H1 (cell line): ENCODE data around the gene HTR1B. TPM values are rescaled to one million over a fixed set of nuclear protein-coding genes. Genes with fewer than 3 reads are reported as not detected.

ENCODE experiments used
- CTCF ChIA-PET: fragments of 300-600 bp; sonication (Branson Sonifier 250); formaldehyde crosslinking; loops from one replicate; lab custom pipeline; 2021; ENCODE audit not compliant: partially characterized antibody; lab: Charles Lee
- POLR2A ChIA-PET: fragments of 300-600 bp; sonication (Branson Sonifier 250); formaldehyde crosslinking; loops from one replicate; lab custom pipeline; 2021; ENCODE audit warnings: inconsistent platforms; ENCODE audit not compliant: partially characterized antibody; lab: Charles Lee
- DNase-seq, 2 experiments: peaks; one replicate each; pipeline versions ENCODE4 v3.0.0 to v3.0.0-alpha.2; 2010 to 2022; ENCODE audit warnings: low spot score in 2 of 2, low read depth in 1 of 2, mixed read lengths in 1 of 2
- FAIRE-seq: peaks from 2 replicates; lab custom pipeline; 2011; peaks lifted over from hg19 to GRCh38; lab: Jason Lieb, UNC
- H2AFZ ChIP-seq: 2 replicates; pipeline ENCODE4 v1.8.1; 2012; ENCODE audit warnings: low read length, inconsistent platforms
- H2AK5ac ChIP-seq: 2 replicates; pipeline ENCODE4 v1.6.1; 2013; ENCODE audit warnings: low read depth, low read length
- H2BK120ac ChIP-seq: replicated peaks from 2 replicates; pipeline ENCODE3; 2013; ENCODE audit warnings: low read depth, low read length, inconsistent platforms
- H2BK12ac ChIP-seq: 2 replicates; pipeline ENCODE4 v1.6.1; 2013; ENCODE audit warnings: low read depth, low read length
- H2BK15ac ChIP-seq: 2 replicates; pipeline ENCODE4 v1.6.1; 2013; ENCODE audit warnings: low read length
- H2BK20ac ChIP-seq: 2 replicates; pipeline ENCODE4 v1.6.1; 2013; ENCODE audit warnings: low read length
- H2BK5ac ChIP-seq: 2 replicates; pipeline ENCODE4 v1.6.1; 2013; ENCODE audit warnings: low read depth, low read length
- H3K14ac ChIP-seq: 2 replicates; pipeline ENCODE4 v1.6.1; 2013; ENCODE audit warnings: inconsistent platforms; ENCODE audit not compliant: insufficient read length
- H3K18ac ChIP-seq: 2 replicates; pipeline ENCODE4 v1.6.1; 2013; ENCODE audit warnings: low read length; ENCODE audit errors: extremely low read depth
- H3K23ac ChIP-seq: 2 replicates; pipeline ENCODE4 v1.6.1; 2013; ENCODE audit warnings: inconsistent platforms; ENCODE audit not compliant: insufficient read length
- H3K23me2 ChIP-seq: 2 replicates; pipeline ENCODE4 v1.6.1; 2013; ENCODE audit warnings: low read depth, low read length
- H3K27ac ChIP-seq: 2 replicates; pipeline ENCODE4 v1.6.1; 2011; ENCODE audit warnings: low read depth, low read length, inconsistent platforms
- H3K27me3 ChIP-seq, 4 experiments: replicated peaks in 1 of 4; 1 replicate in 1 of 4; 2 replicates in 3 of 4; pipeline versions ENCODE4 v1.6.1 to v1.8.1; 2011 to 2013; ENCODE audit warnings: low read length in 3 of 4, mild to moderate bottlenecking in 3 of 4, inconsistent platforms in 2 of 4, mixed read lengths in 2 of 4, moderate library complexity in 1 of 4; ENCODE audit not compliant: control insufficient read depth in 3 of 4, insufficient read depth in 3 of 4; ENCODE audit errors: extremely low read depth in 1 of 4
- H3K36me3 ChIP-seq, 4 experiments: 2 replicates each; pipeline versions ENCODE4 v1.6.1 to v1.8.1; 2011 to 2013; ENCODE audit warnings: mild to moderate bottlenecking in 4 of 4, low read length in 3 of 4, moderate library complexity in 2 of 4, control low read depth in 1 of 4, inconsistent platforms in 1 of 4; ENCODE audit not compliant: insufficient read depth in 4 of 4, control insufficient read depth in 2 of 4
- H3K4ac ChIP-seq: replicated peaks from 2 replicates; pipeline ENCODE3; 2013; ENCODE audit warnings: low read length, low read depth, mixed read lengths, inconsistent platforms; ENCODE audit not compliant: insufficient read length
- H3K4me1 ChIP-seq, 4 experiments: replicated peaks in 1 of 4; 1 replicate in 1 of 4; 2 replicates in 3 of 4; pipeline versions ENCODE4 v1.6.1 to v1.8.1; 2011 to 2013; ENCODE audit warnings: low read length in 3 of 4, inconsistent platforms in 2 of 4, mixed read lengths in 1 of 4; ENCODE audit not compliant: insufficient read depth in 4 of 4, control insufficient read depth in 3 of 4
- H3K4me2 ChIP-seq, 2 experiments: 2 replicates each; pipeline versions ENCODE4 v1.6.1 to v1.8.1; 2011 to 2013; ENCODE audit warnings: low read depth in 2 of 2, low read length in 2 of 2, control low read depth in 1 of 2, inconsistent platforms in 1 of 2, mild to moderate bottlenecking in 1 of 2; ENCODE audit not compliant: insufficient read depth in 1 of 2
- H3K4me3 ChIP-seq, 4 experiments: fragments of 200-600, 300-600 bp in 1 of 4; sonication (generic), shearing (Covaris generic), sonication (Bioruptor Twin) in 1 of 4; 2 replicates each; pipeline versions ENCODE4 v1.5.1 to v1.8.1; 2011 to 2016; ENCODE audit warnings: low read length in 4 of 4, low read depth in 3 of 4, control low read depth in 2 of 4, inconsistent platforms in 2 of 4, mild to moderate bottlenecking in 2 of 4, mixed read lengths in 1 of 4, moderate library complexity in 1 of 4; ENCODE audit not compliant: insufficient read depth in 2 of 4; ENCODE audit errors: extremely low read depth in 1 of 4
- H3K56ac ChIP-seq: replicated peaks from 2 replicates; pipeline ENCODE3; 2013; ENCODE audit warnings: low read depth, mild to moderate bottlenecking, mixed read lengths, low read length, inconsistent platforms; ENCODE audit not compliant: insufficient read length
- H3K79me1 ChIP-seq: 2 replicates; pipeline ENCODE4 v1.6.1; 2013; ENCODE audit warnings: low read depth, low read length, control low read depth
- H3K79me2 ChIP-seq, 2 experiments: 2 replicates each; pipeline versions ENCODE4 v1.6.1 to v1.8.1; 2012 to 2013; ENCODE audit warnings: low read length in 2 of 2, mild to moderate bottlenecking in 2 of 2, inconsistent platforms in 1 of 2; ENCODE audit not compliant: insufficient read depth in 2 of 2, control insufficient read depth in 1 of 2
- H3K9ac ChIP-seq, 4 experiments: replicated peaks in 1 of 4; 1 replicate in 1 of 4; 2 replicates in 3 of 4; pipeline versions ENCODE4 v1.6.1 to v1.8.1; 2011 to 2013; ENCODE audit warnings: low read depth in 3 of 4, low read length in 3 of 4, control low read depth in 2 of 4, mild to moderate bottlenecking in 2 of 4, moderate library complexity in 2 of 4, inconsistent platforms in 1 of 4; ENCODE audit errors: extremely low read depth in 1 of 4
- H3K9me3 ChIP-seq, 2 experiments: 2 replicates each; pipeline versions ENCODE4 v1.6.1 to v1.8.1; 2012 to 2013; ENCODE audit warnings: mild to moderate bottlenecking in 2 of 2, moderate library complexity in 2 of 2, control low read depth in 1 of 2, inconsistent platforms in 1 of 2, low read depth in 1 of 2, low read length in 1 of 2, mixed read lengths in 1 of 2; ENCODE audit not compliant: insufficient read depth in 2 of 2
- H4K20me1 ChIP-seq, 2 experiments: replicated peaks in 1 of 2; 2 replicates each; pipeline versions ENCODE3 to v1.8.1; 2011 to 2013; ENCODE audit warnings: inconsistent platforms in 2 of 2, low read length in 2 of 2, mild to moderate bottlenecking in 1 of 2; ENCODE audit not compliant: insufficient read depth in 2 of 2, control insufficient read depth in 1 of 2
- H4K5ac ChIP-seq: 2 replicates; pipeline ENCODE4 v1.6.1; 2013; ENCODE audit warnings: low read length, low read depth, mixed read lengths, inconsistent platforms; ENCODE audit not compliant: insufficient read length
- H4K8ac ChIP-seq: 2 replicates; pipeline ENCODE4 v1.8.0; 2013; ENCODE audit warnings: mild to moderate bottlenecking, moderate library complexity, low read length, inconsistent platforms; ENCODE audit not compliant: insufficient read depth; ENCODE audit errors: extremely low read depth
- H4K91ac ChIP-seq: replicated peaks from 2 replicates; pipeline ENCODE3; 2013; ENCODE audit warnings: low read length, mixed read lengths, inconsistent platforms; ENCODE audit not compliant: insufficient read length
- ATF2 ChIP-seq: IDR thresholded peaks from 2 replicates; pipeline ENCODE4 v1.6.1; 2012; ENCODE audit warnings: low read length, inconsistent platforms
- CEBPB ChIP-seq: IDR thresholded peaks from 2 replicates; pipeline ENCODE4 v1.6.1; 2012; ENCODE audit warnings: low read depth, low read length
- CHD2 ChIP-seq: IDR thresholded peaks from 2 replicates; pipeline ENCODE4 v1.6.1; 2012; ENCODE audit warnings: low read length, improper control_type of control experiment
- E2F6 ChIP-seq: IDR thresholded peaks from 2 replicates; pipeline ENCODE4 v1.6.1; 2012; ENCODE audit warnings: inconsistent platforms
- EP300 ChIP-seq, 2 experiments: IDR thresholded peaks; 1 replicate in 1 of 2; 2 replicates in 1 of 2; pipeline ENCODE4 v1.6.1; 2011 to 2012; ENCODE audit warnings: low read depth in 2 of 2, low read length in 2 of 2, mild to moderate bottlenecking in 2 of 2, borderline replicate concordance in 1 of 2, inconsistent platforms in 1 of 2, moderate library complexity in 1 of 2
- KDM1A ChIP-seq: fragments of 200-600, 300-600 bp; sonication (generic); IDR thresholded peaks from 2 replicates; pipeline ENCODE4 v1.7.1; 2016; ENCODE audit warnings: mild to moderate bottlenecking, low read length, borderline replicate concordance
- MAFK ChIP-seq: IDR thresholded peaks from 2 replicates; pipeline ENCODE4 v1.6.1; 2012; ENCODE audit warnings: low read depth, mild to moderate bottlenecking, improper control_type of control experiment, low read length
- SP4 ChIP-seq: IDR thresholded peaks from 2 replicates; pipeline ENCODE4 v1.6.1; 2012; ENCODE audit warnings: low read length, inconsistent platforms
- SUZ12 ChIP-seq: fragments of 200-600 bp; sonication (generic); IDR thresholded peaks from 2 replicates; pipeline ENCODE4 v1.6.1; 2012; ENCODE audit warnings: mild to moderate bottlenecking, inconsistent platforms, low read length, moderate library complexity, mixed read lengths
- TEAD4 ChIP-seq: IDR thresholded peaks from 2 replicates; pipeline ENCODE4 v1.6.1; 2012; ENCODE audit warnings: low read depth, low read length, inconsistent platforms, mixed read lengths
- WGBS, 2 experiments: shearing (Covaris generic) in 1 of 2; methylation state at CpG; one replicate each; pipeline versions ENCODE4 v1.1.6 to v1.1.7; 2013 to 2015; ENCODE audit warnings: low lambda C conversion rate in 2 of 2, mixed read lengths in 2 of 2, inconsistent platforms in 1 of 2, low coverage in 1 of 2, missing lambda C conversion rate in 1 of 2; ENCODE audit not compliant: insufficient replicate concordance in 2 of 2, insufficient coverage in 1 of 2, insufficient read length in 1 of 2; ENCODE audit errors: extremely low coverage in 1 of 2, missing lambda C conversion rate in 1 of 2; 5-methylcytosine and 5-hydroxymethylcytosine counted together
- polyA plus RNA-seq, 7 experiments: library from polyadenylated mRNA; depleted of rRNA in 3 of 7; stranded (reverse) in 5 of 7; unstranded in 2 of 7; fragments of >200 nt in 5 of 7; fragments of 200-250 nt in 2 of 7; gene quantifications; 1 replicate in 5 of 7; 2 replicates in 1 of 7; 4 replicates in 1 of 7; pipeline versions ENCODE4 v1.2.1 to v1.2.3, GENCODE V29; 2011 to 2013; ENCODE audit warnings: missing spikeins in 2 of 7, mixed read lengths in 2 of 7
- total RNA-seq: library from RNA; stranded (reverse); fragmentation: NEBNext Ultra II Directional; extraction: Animal tissue kit (Norgen Biotek cat#: 25700); gene quantifications from 2 replicates; pipeline ENCODE4 v1.2.1, GENCODE V29; 2021

Gene HTR1B
- total and polyA plus RNA-seq, 2 of the 8 experiments (the other 6 are each of a cell fraction or from before 2014, with no cell fraction given), result 1.1 to 1.4 TPM

GRCh38 chr6:77458421-77458820 lies 4.9 kb downstream of the HTR1B start:
- H2BK120ac ChIP-seq, result no peak overlapping the region
- H3K4me1 ChIP-seq, result peaks cover 2 to 12% (median 10%) of the 10 kb centered on the region in 4 experiments
- no peak overlapping the region for H3K27ac ChIP-seq
- peaks cover 0 to 17% (median 14%) of the 10 kb centered on the region in 4 experiments; a peak in 6 of 7 replicates for H3K27me3 ChIP-seq
- no peak overlapping the region for H2BK5ac ChIP-seq
- 76% methylated on average over 1 of the region's 1 CpG; no CpG with 5 or more reads in 1 of the 2 experiments for WGBS, 2 experiments
- H3K4me3 ChIP-seq, result no peak overlapping the region
- DNase-seq, result no peak
- no peak overlapping the region for H3K23ac ChIP-seq
- H2BK20ac ChIP-seq, result no peak overlapping the region
- H4K8ac ChIP-seq, result no peak overlapping the region
- no peak overlapping the region for H3K9ac ChIP-seq
- POLR2A ChIA-PET, result no interaction called here
- no peaks in the 10 kb centered on the region for H3K79me2 ChIP-seq
- H2BK12ac ChIP-seq, result no peak overlapping the region
- no peak overlapping the region for H4K91ac ChIP-seq
- TF ChIP-seq SP4, result no peak
- no peak for TF ChIP-seq MAFK
- no peak for TF ChIP-seq EP300 (IDR thresholded peaks at IDR 0.05; ENCODE audit: borderline replicate concordance in 1 of 2, low read depth in 2 of 2, low read length in 2 of 2)
- no peak for TF ChIP-seq TEAD4
- no peak for TF ChIP-seq KDM1A
- TF ChIP-seq E2F6, result no peak
- no peak for TF ChIP-seq ATF2
- TF ChIP-seq CEBPB, result no peak
- TF ChIP-seq CHD2, result no peak
- TF ChIP-seq SUZ12, result no peak
- no peak overlapping the region for H3K4me2 ChIP-seq
- FAIRE-seq, result no peak
- peaks cover 12% of the 10 kb centered on the region for H3K23me2 ChIP-seq
- no peaks in the 10 kb centered on the region for H3K36me3 ChIP-seq
- no peaks in the 10 kb centered on the region for H4K20me1 ChIP-seq
- no peaks in the 10 kb centered on the region for H3K9me3 ChIP-seq
- no peak overlapping the region for H3K4ac ChIP-seq
- no peak overlapping the region for H3K14ac ChIP-seq
- CTCF ChIA-PET, result interaction anchor here (0.6 to 3.4 kb wide), 4 partner anchors 229 to 546 kb away, joined by 3 to 17 read pairs (median 4); no protein-coding TSS in a partner anchor
- no peak overlapping the region for H3K18ac ChIP-seq
- no peak overlapping the region for H2BK15ac ChIP-seq
- H3K79me1 ChIP-seq, result no peaks in the 10 kb centered on the region
- no peak overlapping the region for H4K5ac ChIP-seq
- H3K56ac ChIP-seq, result no peak overlapping the region
- no peak overlapping the region for H2AK5ac ChIP-seq
- H2AFZ ChIP-seq, result no peak overlapping the region
